ENCODE measurements around the gene ARRB2. TPM values are rescaled to one million over a fixed set of nuclear protein-coding genes. Genes with fewer than 3 reads are reported as not detected.
A peak's percentile ranks its signal among the peaks of the same experiment; 100 is the strongest.

ARRB2 gene
- total and polyA plus RNA-seq, 2 of the 8 experiments (the other 6 are each of a cell fraction or from before 2014, with no cell fraction given): 72.4 to 101 TPM

GRCh38 chr17:4738136-4739121, 28.0 kb downstream of the ARRB2 start (continued):
- TF ChIP-seq, protein P1, sequence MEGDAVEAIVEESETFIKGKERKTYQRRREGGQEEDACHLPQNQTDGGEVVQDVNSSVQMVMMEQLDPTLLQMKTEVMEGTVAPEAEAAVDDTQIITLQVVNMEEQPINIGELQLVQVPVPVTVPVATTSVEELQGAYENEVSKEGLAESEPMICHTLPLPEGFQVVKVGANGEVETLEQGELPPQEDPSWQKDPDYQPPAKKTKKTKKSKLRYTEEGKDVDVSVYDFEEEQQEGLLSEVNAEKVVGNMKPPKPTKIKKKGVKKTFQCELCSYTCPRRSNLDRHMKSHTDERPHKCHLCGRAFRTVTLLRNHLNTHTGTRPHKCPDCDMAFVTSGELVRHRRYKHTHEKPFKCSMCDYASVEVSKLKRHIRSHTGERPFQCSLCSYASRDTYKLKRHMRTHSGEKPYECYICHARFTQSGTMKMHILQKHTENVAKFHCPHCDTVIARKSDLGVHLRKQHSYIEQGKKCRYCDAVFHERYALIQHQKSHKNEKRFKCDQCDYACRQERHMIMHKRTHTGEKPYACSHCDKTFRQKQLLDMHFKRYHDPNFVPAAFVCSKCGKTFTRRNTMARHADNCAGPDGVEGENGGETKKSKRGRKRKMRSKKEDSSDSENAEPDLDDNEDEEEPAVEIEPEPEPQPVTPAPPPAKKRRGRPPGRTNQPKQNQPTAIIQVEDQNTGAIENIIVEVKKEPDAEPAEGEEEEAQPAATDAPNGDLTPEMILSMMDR (IDR thresholded peaks at IDR 0.05; ENCODE audit: control extremely low read depth in 1 of 3, insufficient read depth in 1 of 3, low read depth in 1 of 3, low read length in 3 of 3): no peak
- TF ChIP-seq BRCA1 (IDR thresholded peaks at IDR 0.05; ENCODE audit: low read depth, low read length) (no peak), FOSL1 (IDR thresholded peaks at IDR 0.05; ENCODE audit: insufficient read depth, low read depth, low read length) (no peak), CHD2 (IDR thresholded peaks at IDR 0.05; ENCODE audit: low read length) (no peak), RBBP5 (IDR thresholded peaks at IDR 0.05; ENCODE audit: borderline replicate concordance, low read depth, low read length) (0 out of 2 replicates have a peak, but pooled peaks have one; percentile 5), KDM5A (IDR thresholded peaks at IDR 0.05; ENCODE audit: low read length) (no peak), SIX5 (IDR thresholded peaks at IDR 0.05; ENCODE audit: low read depth, low read length) (no peak), EZH2 (IDR thresholded peaks at IDR 0.05; ENCODE audit: low read depth, low read length, severe bottlenecking) (peak; percentile 76)
- TF ChIP-seq, protein P2, sequence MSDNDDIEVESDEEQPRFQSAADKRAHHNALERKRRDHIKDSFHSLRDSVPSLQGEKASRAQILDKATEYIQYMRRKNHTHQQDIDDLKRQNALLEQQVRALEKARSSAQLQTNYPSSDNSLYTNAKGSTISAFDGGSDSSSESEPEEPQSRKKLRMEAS (IDR thresholded peaks at IDR 0.05): peak; percentile 40; the same call in 1 of the 2 replicates

All from H1 (cell line).